Endometrial microvascular endothelial cells (primary cell): ENCODE data around the gene SUSD1. TPM values are rescaled to one million over a fixed set of nuclear protein-coding genes. Genes with fewer than 3 reads are reported as not detected.

Experiments
- total RNA-seq: library from RNA; depleted of rRNA; stranded (reverse); fragments of >200 nt; gene quantifications from one replicate; pipeline ENCODE4 v1.2.3, GENCODE V29; 2015; ENCODE audit errors: inconsistent ontology term

SUSD1 gene
- total RNA-seq, 1 donor from 2014 or later: 25.7 TPM

Other genes with a start within 250 kb of the SUSD1 start
- gene PTBP3, start 158.3 kb upstream of the SUSD1 start, total RNA-seq: 48.1 TPM
- 42.6 TPM for gene HSDL2, start 204.8 kb upstream of the SUSD1 start, total RNA-seq